GM18511 (cell line): ENCODE data around the gene TMEM119.

Experiments used
- ATAC-seq: cut with Tn5 transposase; IDR thresholded peaks from one replicate; pipeline ENCODE4 v1.9.1; 2021; ENCODE audit warnings: mild to moderate bottlenecking, moderate library complexity; ENCODE audit not compliant: unreplicated experiment

TMEM119 gene

DNA sequence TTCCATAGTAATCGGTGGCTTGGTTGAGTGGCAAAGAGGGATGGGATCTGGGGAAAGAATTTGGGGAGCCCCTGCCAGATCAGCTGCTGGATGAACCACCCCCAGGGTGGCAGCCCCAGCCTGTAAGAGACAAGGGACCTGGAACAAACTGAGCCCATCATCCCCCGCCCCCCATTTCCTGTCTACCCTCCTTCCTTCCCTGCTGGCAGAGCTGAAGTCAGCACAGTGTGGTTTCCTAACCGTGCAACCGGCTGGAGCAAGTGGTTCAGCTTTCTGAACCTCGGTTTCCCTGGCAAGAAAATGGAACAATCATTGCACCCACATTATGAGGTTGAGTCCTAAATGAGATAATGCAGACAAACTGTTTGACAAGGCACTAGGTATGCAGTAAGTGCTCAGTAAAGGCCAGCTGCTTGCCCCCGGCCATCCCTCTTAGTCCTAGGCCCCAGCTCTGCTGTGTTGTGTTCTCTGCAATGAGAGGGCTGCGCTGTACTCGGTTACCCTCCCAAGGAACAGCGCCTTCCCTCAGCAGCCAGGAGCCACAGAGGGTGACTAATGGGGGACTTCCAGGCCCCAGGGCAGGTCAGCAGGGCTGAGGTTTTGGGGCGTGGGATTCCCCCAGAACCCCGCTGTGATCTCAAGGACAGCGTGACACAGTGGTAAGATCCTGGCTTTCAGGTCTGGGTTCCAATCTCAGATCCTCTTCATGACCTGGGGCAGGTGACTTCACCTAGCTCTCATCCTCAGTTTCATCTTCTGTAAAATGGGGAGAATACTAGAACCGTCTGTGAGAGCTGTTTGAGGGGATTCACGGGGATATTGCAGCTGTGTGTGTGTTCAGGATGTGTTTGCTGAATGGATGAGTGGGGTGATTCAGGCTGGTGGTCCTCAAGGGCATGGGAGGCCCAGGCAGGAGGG is 19.3 kb upstream of the TMEM119 start:
- peak; percentile 81 for ATAC-seq

GRCh38 chr12:108616359-108616758 is 18.5 kb upstream of the TMEM119 start:
- no peak for ATAC-seq

GRCh38 chr12:108615918-108616317 is 18.0 kb upstream of the TMEM119 start:
- no peak for ATAC-seq

DNA sequence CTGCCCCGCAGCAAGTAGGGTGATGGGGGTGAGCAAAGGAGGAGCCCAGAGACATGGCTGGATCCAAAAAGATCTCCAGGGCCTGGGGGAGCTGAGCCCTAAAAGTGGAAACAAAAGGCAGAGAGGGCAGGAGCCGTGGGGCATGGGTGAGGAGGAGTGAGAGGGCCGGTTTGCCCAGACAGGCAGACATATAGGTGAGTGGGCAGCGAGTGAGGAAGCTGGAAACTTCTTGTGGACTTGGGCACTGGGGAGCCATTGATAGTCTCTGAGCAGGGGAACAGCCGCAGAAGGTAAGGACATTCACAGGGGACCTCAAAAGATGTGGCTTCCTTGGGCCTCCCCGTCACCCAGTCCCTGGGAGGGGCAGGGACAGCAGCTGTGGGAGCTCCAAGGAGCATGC is 16.8 kb upstream of the TMEM119 start:
- ATAC-seq = no peak

GRCh38 chr12:108614041-108614440 is 16.2 kb upstream of the TMEM119 start:
- ATAC-seq = no peak

DNA sequence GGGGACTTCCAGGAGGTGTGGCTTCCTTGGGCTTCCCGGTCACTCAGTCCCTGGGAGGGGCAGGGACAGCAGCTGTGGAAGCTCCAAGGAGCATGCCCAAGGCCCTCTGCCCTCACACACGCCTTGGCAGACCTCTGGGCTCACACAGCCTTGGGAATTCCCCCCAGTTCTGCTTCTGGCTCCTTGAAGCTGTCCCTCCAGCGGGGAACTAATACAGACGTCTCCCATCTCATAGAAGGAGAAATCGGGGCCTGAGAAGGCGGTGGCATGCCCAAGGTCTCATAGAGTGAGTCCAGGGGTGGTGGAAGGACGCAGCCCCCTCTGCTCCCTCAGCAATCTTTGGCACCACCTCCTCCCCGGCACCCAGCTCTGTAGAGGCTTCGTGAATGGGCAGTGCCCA is 15.7 kb upstream of the TMEM119 start:
- no peak for ATAC-seq

- ATAC-seq = no peak
These were observed 15.0 kb upstream of the TMEM119 start for GRCh38 chr12:108612788-108613282.

DNA sequence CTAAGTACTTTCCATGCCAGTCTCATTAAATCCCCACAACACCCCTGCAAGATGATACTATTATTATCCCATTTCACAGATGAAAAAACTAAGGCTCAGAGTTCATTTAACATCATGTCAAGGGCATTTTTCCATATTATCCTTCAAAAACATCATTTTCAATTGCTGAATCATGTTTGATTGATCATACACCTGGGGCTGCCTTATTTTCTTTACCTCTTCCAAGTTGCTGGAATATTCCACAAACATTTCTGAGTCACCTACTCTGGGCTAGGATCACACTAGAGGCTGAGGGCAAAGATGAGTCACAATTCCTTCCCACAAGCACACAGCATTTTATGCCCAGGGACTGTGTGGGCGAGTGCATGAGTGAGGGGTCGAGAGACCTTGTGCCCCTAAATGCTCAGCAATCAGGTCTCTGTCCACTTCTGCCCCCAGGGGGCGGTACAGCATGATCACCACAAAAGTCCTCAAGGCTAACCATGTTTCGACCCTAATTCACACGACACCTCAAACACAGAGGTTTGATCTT is 14.1 kb upstream of the TMEM119 start:
- no peak for ATAC-seq

GRCh38 chr12:108610856-108611605 is 13.1 kb upstream of the TMEM119 start:
- no peak for ATAC-seq

DNA sequence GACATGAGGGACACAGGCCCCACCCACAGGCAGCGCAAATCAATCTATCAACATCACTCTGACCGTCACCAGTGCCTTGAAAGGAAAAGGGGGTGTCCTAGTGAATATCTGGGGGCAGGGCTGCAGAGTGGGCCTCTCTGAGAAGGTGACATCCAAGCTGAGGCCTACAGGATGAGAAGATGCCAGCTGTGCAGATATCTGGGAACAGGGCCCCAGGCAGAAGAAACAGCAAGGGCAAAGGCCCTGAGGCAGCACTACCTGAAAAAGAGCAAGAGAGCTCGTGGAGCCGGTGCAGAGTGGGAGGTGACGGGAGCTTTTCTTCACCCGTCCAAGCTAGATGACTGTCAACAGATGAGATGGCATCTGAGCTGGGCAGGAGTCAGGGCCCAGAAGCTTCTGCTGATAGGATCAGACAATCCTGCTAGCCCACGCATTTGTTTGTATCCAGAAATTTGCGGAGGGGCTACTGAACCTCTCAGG is 12.5 kb upstream of the TMEM119 start:
- ATAC-seq = no peak

GRCh38 chr12:108609537-108610335 is 11.9 kb upstream of the TMEM119 start:
- no peak for ATAC-seq

GRCh38 chr12:108608616-108609015 is 10.7 kb upstream of the TMEM119 start:
- ATAC-seq = no peak

- no peak for ATAC-seq
These were observed 10.2 kb upstream of the TMEM119 start for GRCh38 chr12:108607981-108608600.

DNA sequence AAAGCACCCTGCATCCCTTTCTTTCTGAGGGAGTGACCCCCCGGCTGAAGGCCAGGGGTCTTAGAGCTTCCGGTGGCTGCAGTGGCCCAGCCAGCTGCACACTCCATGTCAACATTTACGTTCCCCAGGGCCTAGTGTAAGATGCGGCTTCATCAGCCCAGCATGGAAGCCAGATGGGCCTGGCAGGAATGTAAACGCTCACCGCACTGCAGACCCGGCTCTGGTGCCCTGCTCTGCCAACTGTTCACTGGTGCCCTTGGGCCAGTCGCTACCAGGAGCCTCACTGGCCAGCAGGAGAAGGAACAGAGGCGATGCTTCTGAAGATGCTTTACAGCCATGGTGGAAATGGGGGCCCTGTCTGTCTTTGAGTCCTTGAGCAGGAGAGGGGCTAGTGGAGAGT is 8.6 kb upstream of the TMEM119 start:
- ATAC-seq = no peak

- ATAC-seq = no peak
These were observed 8.0 kb upstream of the TMEM119 start for GRCh38 chr12:108605690-108606406.

DNA sequence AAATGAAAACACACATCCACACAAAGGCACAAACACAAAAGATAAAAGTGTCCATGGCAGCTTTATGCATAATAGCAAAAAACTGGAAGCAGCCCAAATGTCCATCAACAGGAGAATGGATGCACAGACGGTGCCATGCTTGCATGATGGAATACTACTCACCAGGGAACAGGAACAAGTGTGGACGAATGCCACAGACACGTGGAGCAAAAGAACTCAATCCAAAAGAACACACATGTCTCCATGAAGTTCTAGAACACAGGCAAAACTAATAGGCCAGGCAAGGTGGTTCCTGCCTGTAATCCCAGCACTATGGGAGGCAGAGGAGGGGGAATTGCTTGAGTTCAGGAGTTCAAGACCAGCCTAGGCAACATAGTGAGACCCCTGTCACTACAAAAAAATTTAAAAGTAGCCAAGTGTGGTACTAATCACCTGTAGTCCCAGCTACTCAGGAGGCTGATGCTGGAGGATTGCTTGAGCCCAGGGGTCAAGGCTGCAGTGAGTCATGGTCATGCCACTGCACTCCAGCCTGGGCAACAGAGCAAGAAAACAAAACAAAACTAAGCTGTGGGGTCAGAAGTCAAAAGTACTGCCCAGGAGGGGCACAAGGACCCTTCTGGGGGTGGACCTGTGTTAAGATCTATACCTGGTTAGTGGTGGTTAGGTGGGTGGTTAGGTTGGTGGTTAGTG is 7.3 kb upstream of the TMEM119 start:
- no peak for ATAC-seq

DNA sequence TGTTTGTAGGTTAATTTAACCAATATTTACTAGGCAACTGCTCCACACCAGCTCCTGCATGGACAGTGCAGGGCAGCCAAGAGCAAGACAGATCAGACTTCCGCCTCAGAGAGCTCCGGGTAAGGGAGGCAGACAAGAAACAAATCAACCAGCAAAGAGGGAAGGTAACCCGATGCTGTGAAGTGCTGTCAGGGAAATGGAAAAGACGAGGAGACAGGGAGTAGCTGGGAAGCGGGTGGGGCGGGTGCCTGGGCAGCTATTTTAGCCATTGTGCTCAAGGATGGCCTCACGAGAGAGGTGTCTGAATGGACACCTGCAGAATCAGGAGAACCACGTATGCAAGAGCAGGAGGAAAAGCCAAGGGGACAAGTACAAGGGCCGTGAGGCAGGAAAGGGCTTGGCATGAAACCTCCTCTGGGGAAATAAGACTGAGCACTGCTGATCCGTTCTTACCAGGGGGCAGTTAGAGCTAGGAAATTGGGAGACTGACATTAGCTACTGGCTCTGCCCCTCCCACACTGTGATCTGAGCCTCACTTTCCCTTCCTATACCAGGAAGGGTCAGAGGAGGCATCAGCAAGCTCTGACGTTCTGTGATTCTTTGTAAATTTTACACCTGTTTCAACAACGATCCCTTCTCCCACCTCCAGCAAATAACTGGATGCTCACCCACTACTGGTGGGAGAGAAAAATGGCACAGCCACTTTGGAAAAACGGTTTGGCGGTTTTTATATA is 6.5 kb upstream of the TMEM119 start:
- no peak for ATAC-seq

GRCh38 chr12:108603743-108604142 is 5.9 kb upstream of the TMEM119 start:
- no peak for ATAC-seq
